Activated CD8-positive, alpha-beta memory T cell treated with anti-CD3 and anti-CD28 coated beads, Interleukin-2, amount 50 U/mL, for 24 hours (primary cell): ENCODE data around the gene DUSP7.

Source experiments
- DNase-seq: peaks from one replicate; pipeline ENCODE4 v3.0.0-alpha.2; 2020; ENCODE audit errors: extremely low read depth

The DUSP7 gene, protein sequence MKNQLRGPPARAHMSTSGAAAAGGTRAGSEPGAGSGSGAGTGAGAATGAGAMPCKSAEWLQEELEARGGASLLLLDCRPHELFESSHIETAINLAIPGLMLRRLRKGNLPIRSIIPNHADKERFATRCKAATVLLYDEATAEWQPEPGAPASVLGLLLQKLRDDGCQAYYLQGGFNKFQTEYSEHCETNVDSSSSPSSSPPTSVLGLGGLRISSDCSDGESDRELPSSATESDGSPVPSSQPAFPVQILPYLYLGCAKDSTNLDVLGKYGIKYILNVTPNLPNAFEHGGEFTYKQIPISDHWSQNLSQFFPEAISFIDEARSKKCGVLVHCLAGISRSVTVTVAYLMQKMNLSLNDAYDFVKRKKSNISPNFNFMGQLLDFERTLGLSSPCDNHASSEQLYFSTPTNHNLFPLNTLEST

DNA sequence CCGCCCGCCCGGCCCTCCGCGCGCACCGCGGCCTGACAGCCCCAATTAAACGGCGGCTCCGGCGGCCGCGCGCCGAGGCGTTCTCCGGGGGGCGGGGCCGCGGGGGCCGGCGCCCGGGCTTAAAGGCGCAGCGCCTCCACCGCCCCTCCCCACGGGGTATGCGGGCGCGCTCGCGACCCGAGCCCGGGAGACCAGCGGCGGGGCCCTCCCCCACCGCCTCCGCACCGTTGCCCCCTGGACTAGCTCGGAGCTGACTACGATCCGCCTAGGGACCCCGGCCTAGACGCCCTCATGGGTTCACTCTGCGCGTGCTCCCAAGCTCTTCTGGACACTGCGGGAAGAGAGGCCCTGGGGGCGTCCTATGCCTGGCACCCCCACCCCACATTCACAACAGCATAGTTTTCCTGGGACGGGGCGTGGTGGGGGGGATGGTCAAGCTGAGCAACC is at the start of gene DUSP7:
TSS of gene DUSP7 (minus strand) at position 51 of the 447 bp plus-strand sequence. CDS start 205 bp downstream, outside the sequence.
- DNase-seq: no peak

DNA sequence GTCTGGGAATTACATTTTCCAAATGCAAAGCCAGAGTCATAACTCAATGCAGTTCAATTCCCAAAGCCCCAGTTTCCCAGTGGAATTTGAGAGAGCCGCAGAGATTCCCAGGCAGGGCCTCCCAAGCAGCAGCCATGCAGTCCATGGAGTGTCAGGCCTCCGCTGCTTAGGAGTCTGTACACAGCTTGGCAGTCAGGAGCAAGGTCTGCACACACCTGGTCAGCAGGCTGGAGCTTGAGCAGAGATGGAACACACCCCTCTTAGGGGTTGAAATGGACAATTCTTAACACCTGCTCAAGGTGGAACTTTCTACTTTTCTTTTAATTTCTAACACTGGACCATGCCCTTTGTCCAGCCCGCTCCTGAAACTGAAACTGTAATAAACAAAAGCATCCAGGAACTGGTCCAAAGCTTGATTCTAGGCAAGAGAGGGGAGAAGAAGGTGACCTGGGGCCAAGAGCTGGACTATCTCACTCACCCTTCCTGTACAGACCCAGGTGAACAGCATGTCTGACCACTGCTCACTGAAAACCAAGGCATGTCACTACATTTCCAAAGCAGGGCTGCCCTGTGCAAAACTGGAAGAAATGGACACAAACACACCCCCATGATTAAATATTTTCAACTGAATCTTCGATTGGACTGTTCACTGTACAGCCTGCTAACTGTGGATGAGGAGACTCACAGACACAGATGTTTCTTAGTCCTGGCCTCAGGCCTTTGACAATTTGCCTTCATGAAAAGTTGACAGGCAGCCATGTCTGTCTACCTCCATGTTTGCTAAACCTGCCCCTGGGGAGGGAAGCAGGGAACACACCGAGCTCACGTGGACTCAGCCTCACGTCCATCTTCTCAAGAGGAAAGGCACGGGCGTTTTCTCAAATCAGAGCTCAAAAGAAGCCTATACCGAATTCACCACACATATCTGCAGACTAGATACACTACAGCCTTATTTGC is 48.6 kb upstream of the DUSP7 start:
- no peak for DNase-seq

DNA sequence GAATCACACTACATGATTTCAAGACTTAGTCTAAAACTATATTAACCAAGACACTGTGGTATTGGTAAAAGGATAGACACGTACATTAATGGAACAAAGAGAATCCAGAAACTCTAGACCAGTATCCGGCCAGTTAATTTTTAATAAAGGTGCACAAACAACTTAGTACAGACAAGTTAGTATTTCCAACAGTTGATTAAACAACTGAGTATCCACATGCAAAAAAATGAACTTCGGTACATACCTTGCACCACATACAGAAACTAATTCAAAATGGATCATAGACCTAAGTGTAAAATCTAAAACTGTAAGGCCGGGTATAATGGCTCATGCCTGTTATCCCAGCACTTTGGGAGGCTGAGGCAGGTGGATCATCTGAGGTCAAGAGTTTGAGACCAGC is 46.6 kb upstream of the DUSP7 start:
- no peak for DNase-seq

DNA sequence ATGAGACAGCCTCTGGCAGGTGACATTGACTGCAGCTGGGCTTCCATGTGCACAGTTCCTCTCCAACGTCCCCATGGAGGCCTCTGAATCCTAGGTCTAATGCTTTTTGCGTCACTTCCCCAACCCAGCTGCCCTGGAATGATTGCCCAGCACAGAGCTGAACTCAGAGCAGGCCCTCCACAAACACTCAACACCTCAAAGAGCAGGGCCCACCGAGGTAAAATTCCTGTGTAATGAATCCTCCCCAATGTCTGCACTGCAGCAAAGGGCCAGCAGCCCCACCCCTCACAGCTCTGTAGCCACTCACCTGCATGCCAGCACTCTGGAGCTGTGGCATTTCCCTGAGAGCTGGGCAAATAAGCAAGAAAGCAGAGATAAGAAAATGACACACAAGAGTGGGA is 42.6 kb upstream of the DUSP7 start:
- no peak for DNase-seq

DNA sequence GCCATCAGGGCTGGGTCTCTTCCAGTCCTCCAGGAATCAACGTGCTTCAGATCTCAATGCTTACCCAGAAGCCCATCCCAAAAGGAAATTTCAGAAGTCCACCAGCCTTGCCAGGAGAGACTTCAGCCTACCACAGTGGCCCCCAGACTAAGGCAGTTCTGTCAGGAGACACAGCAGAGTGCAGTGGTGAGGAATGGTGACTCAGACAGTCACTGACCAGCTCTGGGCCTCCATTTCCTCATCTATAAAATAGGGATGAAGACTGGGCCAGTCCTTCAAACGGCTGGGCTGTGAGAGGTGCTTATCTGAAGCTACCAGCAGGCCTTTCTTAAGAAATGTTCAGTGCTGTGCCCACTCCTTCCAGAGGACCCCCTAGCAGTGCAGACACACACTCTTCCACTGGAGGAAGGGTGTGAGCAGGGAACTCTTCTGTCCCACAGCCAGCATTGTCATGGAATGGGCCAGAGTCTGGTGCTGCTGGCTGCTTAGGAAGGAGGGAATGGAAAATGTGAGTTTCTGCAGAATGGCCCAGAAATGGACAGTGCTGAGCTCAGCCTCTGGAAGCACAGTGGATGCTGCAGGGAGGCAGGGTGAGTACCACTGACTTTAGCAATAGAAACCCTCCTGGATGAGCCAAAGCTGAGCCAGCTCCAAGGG is 41.6 kb upstream of the DUSP7 start:
- DNase-seq: no peak

DNA sequence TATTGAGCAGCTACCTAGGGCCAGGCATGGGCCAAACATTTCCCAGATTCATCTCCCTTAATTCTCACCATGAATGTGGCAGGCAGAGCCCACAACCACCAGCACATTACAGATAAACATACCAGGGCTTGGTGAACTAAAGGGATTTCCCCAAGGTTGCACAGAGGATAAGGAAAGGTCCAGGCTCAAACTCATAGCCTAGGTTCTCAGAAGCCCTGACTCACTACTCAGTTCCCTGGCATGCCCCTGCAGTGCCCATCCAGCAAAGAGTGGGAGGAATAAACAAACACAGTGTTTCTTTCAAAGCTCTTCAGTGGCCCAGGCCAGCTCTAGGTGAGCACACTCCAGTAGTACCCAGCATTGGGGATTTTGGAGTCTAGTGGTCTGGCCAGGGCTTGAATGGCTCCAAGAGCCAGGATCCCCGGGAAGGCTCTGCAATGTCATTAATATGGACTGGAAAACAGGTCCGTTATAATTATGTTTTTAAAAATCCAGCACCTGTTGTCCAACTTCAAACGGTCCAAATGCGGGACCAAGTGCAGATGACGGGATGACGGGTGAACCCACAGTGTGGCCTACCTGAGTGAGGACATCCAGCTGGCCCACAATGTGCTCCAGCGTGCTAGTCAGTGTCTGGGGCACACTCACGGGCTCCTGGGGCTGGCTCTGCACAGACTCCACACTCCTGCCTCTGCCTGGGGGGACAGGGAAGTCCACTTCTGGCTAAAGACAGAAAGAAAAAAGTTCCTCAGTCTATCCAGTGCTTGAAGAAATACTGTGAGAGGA is 39.8 kb upstream of the DUSP7 start:
- DNase-seq: no peak

DNA sequence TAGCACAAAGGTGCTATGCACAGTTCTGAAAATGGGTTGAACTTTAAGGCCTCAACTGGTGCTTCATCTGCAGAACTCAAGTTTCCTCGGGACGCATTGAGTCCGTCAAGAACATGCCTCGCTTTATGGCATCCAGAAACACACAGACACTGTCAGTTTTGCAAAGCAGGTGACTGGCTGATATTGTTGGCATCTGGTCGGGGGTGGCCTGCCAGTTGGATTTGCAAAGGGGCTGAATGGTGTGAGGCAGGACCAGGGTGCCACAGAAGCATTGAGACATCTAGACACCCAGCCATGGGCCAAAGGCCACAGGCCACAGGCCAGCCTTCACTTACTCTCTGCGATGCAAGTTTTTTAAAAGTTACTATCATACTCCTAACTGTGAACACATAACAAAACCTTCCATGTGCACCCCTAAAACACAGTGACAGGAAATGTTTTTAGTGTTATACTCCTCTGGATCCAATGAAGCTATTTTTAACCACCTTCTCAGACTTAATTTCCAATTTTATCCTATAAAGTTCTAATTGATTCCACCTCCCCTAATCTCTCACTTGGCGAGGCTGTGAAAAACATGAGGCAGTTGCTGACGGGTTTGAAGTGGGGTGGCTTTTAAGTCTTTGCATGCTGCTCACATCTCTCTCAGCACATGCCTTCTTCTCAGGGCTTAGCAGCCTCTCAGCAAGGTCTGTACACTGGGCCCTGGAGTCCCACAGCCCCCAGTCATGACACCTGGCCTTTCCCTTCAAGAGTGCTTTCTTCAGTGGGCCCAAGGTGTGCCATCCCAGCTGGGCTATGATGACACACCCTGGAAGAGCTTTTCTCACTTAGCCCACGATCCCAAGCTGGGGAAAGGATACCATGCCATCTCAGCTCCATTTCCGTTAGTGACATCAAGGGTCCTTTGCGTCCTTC is 38.5 kb upstream of the DUSP7 start:
- DNase-seq: no peak

DNA sequence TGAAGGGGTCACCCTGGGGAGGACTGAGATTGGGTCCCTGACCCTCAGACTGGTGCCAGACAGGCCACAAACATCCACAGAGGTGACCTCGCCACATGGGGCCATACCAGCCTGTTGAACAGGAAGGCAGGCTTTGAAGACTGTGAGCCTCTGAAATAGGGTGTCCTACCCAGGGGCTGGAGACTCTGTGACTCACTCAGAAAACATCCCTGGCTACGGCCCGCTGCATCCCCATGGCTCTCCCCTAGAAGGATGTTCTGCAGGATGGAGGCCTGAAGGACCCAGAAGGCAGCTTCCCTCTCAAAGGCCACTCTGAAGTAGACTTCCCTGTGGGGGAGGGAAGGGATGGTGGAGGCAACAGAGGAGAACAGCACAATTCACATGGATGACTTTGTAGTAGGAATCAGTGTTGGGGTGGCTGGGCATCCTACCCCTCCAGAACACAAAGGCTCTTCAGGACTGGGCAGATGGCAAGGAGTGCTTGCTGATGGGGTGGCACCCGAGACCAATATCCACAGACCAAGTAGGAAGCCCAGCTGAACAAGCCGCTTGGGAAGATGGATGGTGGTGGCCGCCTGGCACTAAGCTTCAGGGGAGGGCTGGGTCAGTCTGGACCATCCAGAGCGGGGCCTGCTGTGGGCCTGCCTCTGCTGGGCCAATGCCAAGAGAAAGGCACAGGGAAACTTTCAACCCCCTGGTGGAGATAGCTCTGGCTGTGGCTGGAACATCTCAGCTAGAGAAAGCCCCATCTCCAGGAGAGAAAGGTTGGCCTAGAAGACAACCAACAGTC is 37.6 kb upstream of the DUSP7 start:
- no peak for DNase-seq

DNA sequence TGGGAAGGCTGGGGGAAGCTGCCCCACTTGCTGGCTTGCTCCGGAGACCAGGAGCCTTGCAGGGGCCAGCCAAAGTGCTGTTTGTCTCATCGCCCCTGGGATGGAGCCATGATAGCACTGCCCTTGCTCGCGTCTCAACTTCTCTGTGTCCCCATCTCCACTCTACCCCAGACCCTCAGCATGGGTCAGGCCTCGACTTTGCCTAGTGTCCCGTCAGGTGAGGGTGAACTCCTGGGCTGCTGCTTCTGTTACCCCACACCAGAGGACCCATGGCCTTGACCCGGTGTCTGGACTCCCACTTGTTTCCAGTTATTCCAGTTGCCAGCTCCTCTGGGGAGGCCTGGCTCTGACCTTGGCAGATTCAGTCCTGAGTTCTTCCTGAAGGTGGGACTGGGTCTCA is 36.5 kb upstream of the DUSP7 start:
- no peak for DNase-seq

DNA sequence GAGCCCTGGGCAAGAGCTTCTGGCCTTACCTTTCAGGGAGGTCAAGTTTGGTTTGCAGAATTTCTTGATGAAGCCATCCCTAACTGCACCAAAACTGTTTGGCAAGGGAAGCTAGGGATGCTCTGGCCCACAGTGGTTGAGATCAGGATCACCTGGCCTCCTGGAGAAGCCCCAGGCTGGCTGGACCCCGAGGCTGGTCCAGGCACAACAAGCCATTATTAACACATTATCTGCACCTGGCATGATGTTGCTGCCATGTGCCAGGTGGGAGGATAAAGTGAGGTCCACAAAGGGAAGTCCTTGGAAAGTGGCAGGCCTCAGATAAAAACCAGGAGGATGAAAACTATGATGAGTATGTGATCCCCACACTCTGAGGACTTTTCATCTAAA is 35.9 kb upstream of the DUSP7 start:
- DNase-seq: no peak

DNA sequence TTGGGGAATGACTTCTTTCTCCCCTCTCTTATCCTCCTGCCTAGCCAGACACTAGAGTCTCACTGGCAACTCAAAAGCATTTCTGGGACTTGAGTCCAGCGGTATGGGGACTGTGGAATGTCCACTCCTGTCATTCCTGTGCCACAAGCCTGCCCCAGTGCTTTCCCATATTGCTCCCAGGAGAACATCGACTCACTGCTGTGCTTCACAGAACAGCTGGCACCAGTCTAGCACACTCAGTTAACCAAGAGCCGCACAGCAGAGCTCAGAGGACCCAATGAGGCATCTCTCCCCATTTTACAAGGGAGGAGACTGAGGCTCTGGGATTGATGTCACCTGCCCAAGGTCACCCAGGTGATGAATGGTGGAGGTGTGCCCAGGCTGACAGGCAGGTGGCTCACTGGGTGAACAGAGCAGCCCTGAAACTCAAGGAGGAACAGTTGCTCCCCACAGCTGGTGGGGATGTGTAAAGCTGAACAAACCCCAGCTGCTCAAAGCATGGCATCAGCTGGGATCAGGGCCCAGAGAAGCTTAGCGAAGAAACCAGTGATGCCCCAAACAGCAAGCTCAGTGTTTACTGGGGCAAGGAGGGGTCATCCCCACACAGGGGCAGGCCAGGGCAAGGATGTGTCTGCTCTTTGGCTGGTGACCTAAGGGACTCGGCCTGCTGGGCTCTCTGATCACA is 35.4 kb upstream of the DUSP7 start:
- DNase-seq: no peak

DNA sequence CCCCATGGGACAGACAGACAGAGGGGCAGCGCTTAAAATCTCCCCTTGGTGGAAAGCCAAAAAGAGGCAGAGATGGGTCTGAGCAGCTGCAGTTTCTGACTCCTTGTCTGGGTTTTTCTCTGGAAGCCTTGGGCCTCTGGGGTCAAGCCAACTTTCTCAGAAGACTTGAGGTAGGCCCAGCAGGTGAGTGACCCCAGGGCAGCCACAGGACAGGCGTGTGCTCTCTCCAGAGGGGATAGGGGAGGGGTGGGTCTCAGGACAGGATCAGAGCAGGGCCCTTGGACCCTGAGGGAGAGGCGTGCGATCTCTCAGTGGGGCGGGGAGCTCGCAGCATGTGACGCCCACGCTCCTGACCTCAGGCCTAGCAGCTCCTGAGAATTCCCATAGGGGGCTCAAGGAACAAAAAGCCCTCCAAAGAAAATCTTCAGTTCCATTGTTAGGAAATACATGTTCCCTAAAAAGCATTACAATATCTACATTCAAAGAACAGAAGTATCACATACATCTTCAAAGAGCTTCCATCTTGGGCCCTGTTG is 34.6 kb upstream of the DUSP7 start:
- no peak for DNase-seq

DNA sequence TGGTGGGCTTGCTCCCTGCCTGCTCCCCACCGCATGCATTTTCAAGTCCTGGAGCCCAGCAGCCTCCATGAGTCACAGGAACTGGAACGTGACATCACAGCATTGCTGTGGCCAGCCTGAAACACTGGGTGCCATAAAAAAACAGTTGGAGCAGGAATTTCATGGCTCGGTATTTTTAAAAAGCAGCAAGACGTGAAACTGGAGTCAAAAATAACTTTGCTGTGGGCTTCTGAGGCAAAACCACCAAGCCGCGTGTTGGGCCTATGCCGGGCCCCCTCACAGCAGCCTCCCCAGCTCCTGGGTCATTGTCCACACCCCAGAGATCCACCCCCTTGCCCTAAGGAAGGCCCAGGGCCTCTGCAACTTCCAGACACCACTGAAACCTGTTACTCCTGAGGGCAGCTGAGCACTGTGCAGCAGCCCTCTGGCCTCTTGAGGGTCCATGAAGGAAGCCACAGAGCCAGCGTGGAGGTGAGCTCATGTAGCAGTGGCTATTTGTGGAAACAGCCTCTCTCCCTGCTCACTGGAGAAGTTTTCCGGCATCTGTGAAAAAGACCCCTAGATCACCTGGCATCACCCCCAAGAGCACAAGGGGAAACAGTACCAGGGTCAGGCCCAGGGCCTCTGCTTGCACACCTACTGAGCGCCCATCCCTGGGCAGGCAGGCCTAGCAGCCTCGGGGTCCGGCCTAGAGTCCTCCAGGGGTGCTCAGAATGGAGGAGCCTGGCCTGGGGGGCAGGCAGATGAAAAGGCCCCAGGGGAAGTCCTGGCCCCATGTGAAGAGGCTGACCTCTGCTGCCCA is 34.0 kb upstream of the DUSP7 start:
- DNase-seq: no peak

DNA sequence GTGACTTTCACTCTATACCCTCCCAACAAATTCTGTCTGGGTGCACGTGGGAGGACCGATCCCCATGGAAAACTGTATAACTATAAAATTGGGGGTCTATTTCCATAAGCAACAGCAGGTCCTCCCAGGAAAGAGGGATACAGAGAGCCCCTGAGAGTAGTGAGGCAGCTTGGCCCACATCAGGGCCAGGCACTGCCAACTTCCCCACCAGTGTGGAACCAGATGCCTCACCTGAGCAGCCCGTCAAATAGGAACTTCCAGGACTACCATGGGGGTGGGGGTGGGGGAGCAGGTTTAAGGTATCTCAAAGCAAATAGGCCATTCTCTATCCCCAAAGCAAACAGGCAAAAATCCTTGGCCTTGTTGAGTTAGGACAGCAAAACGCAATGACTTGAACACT is 33.3 kb upstream of the DUSP7 start:
- no peak for DNase-seq

DNA sequence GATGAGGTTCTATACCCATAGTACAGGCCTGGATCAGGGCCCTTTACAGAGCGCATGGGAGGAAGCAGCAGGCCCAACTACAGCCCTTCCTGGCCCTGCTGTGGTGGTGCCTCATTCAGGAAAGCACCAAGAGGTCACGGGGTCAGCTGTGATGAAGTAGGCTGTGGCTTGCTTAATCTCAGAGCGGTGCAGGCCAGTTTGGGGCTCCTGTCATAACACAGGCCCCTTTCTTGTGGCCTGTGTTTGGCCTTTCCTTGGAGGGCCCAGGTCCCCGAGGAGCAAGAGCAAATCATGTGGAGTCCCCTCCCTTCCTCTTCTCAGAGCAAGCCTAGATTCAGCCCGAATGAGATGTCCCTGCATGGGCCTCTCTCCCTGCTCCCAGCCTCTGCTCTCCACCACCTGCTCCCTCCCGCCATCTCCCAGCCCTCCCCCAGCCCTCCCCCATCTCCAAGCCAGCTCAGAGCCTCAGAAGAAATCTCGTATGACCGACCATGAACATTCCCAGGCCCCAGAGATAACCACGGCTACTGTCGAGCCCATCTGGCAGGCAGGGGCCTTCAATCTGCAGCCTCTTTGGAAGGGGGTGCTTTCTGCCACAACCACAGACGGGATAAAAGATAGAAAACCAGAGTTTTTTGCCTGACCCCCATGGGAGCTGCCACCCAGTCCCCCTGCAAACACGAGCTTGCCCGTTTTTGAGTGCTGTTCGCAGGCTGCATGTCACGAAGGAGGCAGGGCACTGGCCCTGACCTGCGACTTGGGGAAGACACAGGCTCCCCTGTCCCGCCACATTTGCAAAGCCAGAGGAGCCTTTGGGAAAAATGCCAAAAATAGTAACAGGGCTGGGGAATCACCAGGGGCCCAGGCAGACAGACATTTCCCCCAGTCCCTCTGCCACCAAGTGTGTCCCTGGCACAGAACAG is 32.3 kb upstream of the DUSP7 start:
- DNase-seq: no peak

DNA sequence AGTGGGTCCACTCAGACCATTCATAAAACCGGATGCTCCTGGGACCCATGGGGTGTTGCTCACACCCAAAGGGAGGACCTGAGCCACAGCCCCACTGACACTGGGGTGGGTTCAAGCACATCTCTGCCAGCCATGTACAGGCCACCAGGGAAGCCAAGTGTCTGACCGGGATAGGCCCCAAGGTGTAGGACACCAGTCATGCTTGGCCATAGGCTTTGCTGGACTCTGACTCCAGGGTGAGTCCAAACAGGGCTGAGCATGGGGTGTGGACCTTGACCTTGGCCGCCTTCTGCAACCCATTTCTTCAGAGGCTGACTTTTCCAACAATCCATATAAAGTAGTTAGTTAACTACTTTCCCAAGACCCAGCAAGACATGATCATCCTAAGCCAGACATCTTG is 31.4 kb upstream of the DUSP7 start:
- no peak for DNase-seq
